ENCODE data around the gene KIF1C. TPM values are rescaled to one million over a fixed set of nuclear protein-coding genes. Genes with fewer than 3 reads are reported as not detected.

The KIF1C gene
- total and polyA plus RNA-seq, 9 of the 15 experiments (the other 6 are each of a cell fraction or from before 2014, with no cell fraction given), result 0.38 to 68.4 (median 25.1) TPM

- TF ChIP-seq POLR2AphosphoS2 (IDR thresholded peaks at IDR 0.05; ENCODE audit: low read length) (peak; percentile 13; the same call in 1 of the 2 replicates), POLR2B (IDR thresholded peaks at IDR 0.05; ENCODE audit: low read depth, partially characterized antibody) (peak; percentile 67), USF1 (CRISPR knock-in tag; IDR thresholded peaks at IDR 0.05) (no peak), SMAD4 (CRISPR knock-in tag; conservative IDR thresholded peaks at IDR 0.05) (peak; percentile 40; the same call in 1 of the 2 replicates), MBD2 (IDR thresholded peaks at IDR 0.05; ENCODE audit: borderline replicate concordance, low read depth) (peak; percentile 50; the same call in 1 of the 2 replicates), SMARCE1 (IDR thresholded peaks at IDR 0.05) (peak; percentile 46; the same call in 1 of the 2 replicates), NCOA1 (IDR thresholded peaks at IDR 0.05; ENCODE audit: low read depth) (peak; percentile 37; the same call in 1 of the 2 replicates), ZNF133 (CRISPR knock-in tag; IDR thresholded peaks at IDR 0.05) (no peak), DPF2 (IDR thresholded peaks at IDR 0.05) (peak; percentile 70), ZSCAN32 (CRISPR knock-in tag; IDR thresholded peaks at IDR 0.05) (no peak; the same call in 1 of the 2 replicates), SAP30 (IDR thresholded peaks at IDR 0.05; ENCODE audit: borderline replicate concordance, insufficient read depth, low read depth, low read length, poor library complexity, severe bottlenecking) (peak; percentile 39), ZNF12 (CRISPR knock-in tag; IDR thresholded peaks at IDR 0.05) (0 out of 2 replicates have a peak, but pooled peaks have one; percentile 61), NFRKB (IDR thresholded peaks at IDR 0.05; ENCODE audit: low read depth) (peak; percentile 5; the same call in 1 of the 2 replicates), ELF1 (tag; IDR thresholded peaks at IDR 0.05) (peak; percentile 77), PYGO2 (tag; IDR thresholded peaks at IDR 0.05) (no peak), NCOR1 (IDR thresholded peaks at IDR 0.05) (no peak), POLR2G (IDR thresholded peaks at IDR 0.05; ENCODE audit: low read depth, low read length) (peak; percentile 85), POLR2A (conservative IDR thresholded peaks at IDR 0.05) (peak; percentile 88), U2AF1 (optimal IDR thresholded peaks at IDR 0.05; ENCODE audit: low read depth, low read length) (peak; percentile 55), GTF2B (IDR thresholded peaks at IDR 0.05; ENCODE audit: extremely low read depth, insufficient read length) (no peak), LEF1 (IDR thresholded peaks at IDR 0.05) (peak; percentile 18; the same call in 1 of the 2 replicates), SIN3B (IDR thresholded peaks at IDR 0.05; ENCODE audit: low read depth) (no peak), ELF4 (CRISPR knock-in tag; IDR thresholded peaks at IDR 0.05) (peak; percentile 46; the same call in 1 of the 2 replicates), CEBPG (CRISPR knock-in tag; IDR thresholded peaks at IDR 0.05) (peak; percentile 51; the same call in 1 of the 2 replicates), CEBPG (tag; conservative IDR thresholded peaks at IDR 0.05 in 1 of 2, IDR thresholded peaks at IDR 0.05 in 1 of 2) (peak; percentile 80 to 87), BRD4 (IDR thresholded peaks at IDR 0.05) (0 out of 2 replicates have a peak, but pooled peaks have one; percentile 31)
- TF ChIP-seq, protein P1, sequence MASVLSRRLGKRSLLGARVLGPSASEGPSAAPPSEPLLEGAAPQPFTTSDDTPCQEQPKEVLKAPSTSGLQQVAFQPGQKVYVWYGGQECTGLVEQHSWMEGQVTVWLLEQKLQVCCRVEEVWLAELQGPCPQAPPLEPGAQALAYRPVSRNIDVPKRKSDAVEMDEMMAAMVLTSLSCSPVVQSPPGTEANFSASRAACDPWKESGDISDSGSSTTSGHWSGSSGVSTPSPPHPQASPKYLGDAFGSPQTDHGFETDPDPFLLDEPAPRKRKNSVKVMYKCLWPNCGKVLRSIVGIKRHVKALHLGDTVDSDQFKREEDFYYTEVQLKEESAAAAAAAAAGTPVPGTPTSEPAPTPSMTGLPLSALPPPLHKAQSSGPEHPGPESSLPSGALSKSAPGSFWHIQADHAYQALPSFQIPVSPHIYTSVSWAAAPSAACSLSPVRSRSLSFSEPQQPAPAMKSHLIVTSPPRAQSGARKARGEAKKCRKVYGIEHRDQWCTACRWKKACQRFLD (CRISPR knock-in tag; IDR thresholded peaks at IDR 0.05), result no peak
- TF ChIP-seq, protein P2, sequence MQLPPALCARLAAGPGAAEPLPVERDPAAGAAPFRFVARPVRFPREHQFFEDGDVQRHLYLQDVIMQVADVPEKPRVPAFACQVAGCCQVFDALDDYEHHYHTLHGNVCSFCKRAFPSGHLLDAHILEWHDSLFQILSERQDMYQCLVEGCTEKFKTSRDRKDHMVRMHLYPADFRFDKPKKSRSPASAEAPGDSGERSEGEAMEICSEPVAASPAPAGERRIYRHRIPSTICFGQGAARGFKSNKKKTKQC (CRISPR knock-in tag; IDR thresholded peaks at IDR 0.05), result 0 out of 2 replicates have a peak, but pooled peaks have one; percentile 56
These were observed 49.4 kb upstream of the KIF1C start, which contains the start of gene PFN1 (continued) for GRCh38 chr17:4948166-4948930.

Measured in K562 (cell line).